Glutamatergic neuron (in vitro differentiated cells): ENCODE data around the gene TMEM250. TPM values are rescaled to one million over a fixed set of nuclear protein-coding genes. Genes with fewer than 3 reads are reported as not detected.
A peak's percentile ranks its signal among the peaks of the same experiment; 100 is the strongest.

Experiments used
- DNase-seq: peaks from one replicate; pipeline ENCODE4 v3.0.0; 2022
- H3K27ac Mint-ChIP-seq: one replicate; pipeline ENCODE4 v1.8.0; 2020; ENCODE audit warnings: mild to moderate bottlenecking, mixed read lengths, inconsistent platforms; ENCODE audit not compliant: unreplicated experiment
- H3K27me3 Mint-ChIP-seq: one replicate; pipeline ENCODE4 v1.8.0; 2020; ENCODE audit warnings: mild to moderate bottlenecking, moderate library complexity, mixed read lengths, inconsistent platforms; ENCODE audit not compliant: unreplicated experiment
- H3K36me3 Mint-ChIP-seq: one replicate; pipeline ENCODE4 v1.8.0; 2020; ENCODE audit warnings: mild to moderate bottlenecking, mixed read lengths, inconsistent platforms; ENCODE audit not compliant: unreplicated experiment
- H3K4me1 Mint-ChIP-seq: one replicate; pipeline ENCODE4 v1.8.0; 2020; ENCODE audit warnings: mild to moderate bottlenecking, low read depth, mixed read lengths, inconsistent platforms; ENCODE audit not compliant: unreplicated experiment
- H3K4me3 Mint-ChIP-seq: one replicate; pipeline ENCODE4 v1.8.0; 2020; ENCODE audit warnings: mild to moderate bottlenecking, mixed read lengths, inconsistent platforms; ENCODE audit not compliant: unreplicated experiment
- H3K9me3 Mint-ChIP-seq: one replicate; pipeline ENCODE4 v1.8.0; 2020; ENCODE audit warnings: mild to moderate bottlenecking, moderate library complexity, mixed read lengths, inconsistent platforms; ENCODE audit not compliant: unreplicated experiment
- total RNA-seq: library from RNA; stranded (reverse); fragmentation: NEBNext Ultra II Directional; extraction: Animal tissue kit (Norgen Biotek cat#: 25700); gene quantifications from one replicate; pipeline ENCODE4 v1.2.1, GENCODE V29; 2021; ENCODE audit not compliant: unreplicated experiment
- TF ChIP-seq, protein P1 (sequence below): fragments of 200-600 bp; sonication (generic); IDR thresholded peaks from one replicate; pipeline ENCODE4 v1.5.0; 2021; ENCODE audit not compliant: partially characterized antibody, unreplicated experiment

TMEM250 gene
- total RNA-seq, 1 donor from 2014 or later, result 16.0 TPM

- Mint-ChIP-seq H3K27me3 (peaks cover 8% of the 10 kb centered on the region), H3K4me3 (no peak overlapping the region), H3K4me1 (peaks cover 12% of the 10 kb centered on the region)
These were observed 29.4 kb upstream of the TMEM250 start for GRCh38 chr9:136147890-136148714.

DNA sequence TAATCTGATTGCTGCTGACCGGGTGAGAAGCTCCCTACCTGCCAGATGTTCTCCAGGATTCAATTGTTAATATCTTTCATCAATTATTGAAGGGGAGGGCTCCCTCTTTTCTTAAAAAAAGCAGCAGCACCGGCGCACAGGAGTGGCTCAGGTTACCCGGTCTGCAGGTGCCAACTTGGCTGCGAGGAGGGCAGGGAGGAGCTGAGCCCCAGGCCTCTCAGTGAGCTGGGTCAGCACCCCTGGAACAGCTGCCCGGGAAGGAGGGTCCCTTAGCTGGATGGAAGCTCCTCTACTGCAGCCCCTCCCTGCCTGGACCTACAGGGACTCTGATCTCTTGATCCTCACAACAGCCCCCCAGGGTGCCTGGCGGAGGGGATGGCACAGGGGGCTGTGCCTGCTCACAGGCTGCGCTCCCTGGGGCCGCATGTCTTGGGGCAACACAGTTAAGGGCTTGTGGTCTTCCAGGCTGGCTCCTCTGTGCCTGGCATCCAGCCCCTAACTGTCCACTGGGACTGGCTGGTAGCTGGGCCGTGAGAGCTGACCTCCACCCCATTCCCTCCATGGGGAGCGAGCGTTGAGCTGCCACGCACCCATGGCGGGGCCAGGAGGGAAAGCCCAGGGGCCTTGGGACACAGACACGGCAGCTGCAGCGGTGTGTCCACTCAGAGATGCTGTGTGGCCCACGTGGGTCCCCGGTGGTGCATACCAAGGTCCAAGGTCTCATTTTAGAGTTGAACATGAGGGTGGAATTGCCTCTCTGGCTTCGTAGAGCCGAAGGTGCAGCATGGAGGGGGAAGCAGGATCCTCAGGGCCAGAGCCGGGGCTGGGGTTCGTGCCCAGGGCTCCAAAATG lies 28.6 kb upstream of the TMEM250 start:
- no peak overlapping the region for H3K27ac Mint-ChIP-seq
- DNase-seq, result peak; percentile 13
- no peak overlapping the region for H3K4me3 Mint-ChIP-seq
- H3K4me1 Mint-ChIP-seq, result peaks cover 10% of the 10 kb centered on the region
- H3K9me3 Mint-ChIP-seq, result peaks cover 2% of the 10 kb centered on the region
- H3K36me3 Mint-ChIP-seq, result no peaks in the 10 kb centered on the region
- H3K27me3 Mint-ChIP-seq, result peaks cover 3% of the 10 kb centered on the region
- TF ChIP-seq, protein P1, sequence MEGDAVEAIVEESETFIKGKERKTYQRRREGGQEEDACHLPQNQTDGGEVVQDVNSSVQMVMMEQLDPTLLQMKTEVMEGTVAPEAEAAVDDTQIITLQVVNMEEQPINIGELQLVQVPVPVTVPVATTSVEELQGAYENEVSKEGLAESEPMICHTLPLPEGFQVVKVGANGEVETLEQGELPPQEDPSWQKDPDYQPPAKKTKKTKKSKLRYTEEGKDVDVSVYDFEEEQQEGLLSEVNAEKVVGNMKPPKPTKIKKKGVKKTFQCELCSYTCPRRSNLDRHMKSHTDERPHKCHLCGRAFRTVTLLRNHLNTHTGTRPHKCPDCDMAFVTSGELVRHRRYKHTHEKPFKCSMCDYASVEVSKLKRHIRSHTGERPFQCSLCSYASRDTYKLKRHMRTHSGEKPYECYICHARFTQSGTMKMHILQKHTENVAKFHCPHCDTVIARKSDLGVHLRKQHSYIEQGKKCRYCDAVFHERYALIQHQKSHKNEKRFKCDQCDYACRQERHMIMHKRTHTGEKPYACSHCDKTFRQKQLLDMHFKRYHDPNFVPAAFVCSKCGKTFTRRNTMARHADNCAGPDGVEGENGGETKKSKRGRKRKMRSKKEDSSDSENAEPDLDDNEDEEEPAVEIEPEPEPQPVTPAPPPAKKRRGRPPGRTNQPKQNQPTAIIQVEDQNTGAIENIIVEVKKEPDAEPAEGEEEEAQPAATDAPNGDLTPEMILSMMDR, result no peak

More at GRCh38 chr9:136147890-136148714, 29.4 kb upstream of the TMEM250 start:
- H3K9me3 Mint-ChIP-seq, result peaks cover 2% of the 10 kb centered on the region
- peak; percentile 72 for DNase-seq
- H3K36me3 Mint-ChIP-seq, result no peaks in the 10 kb centered on the region
- TF ChIP-seq, protein P1, result no peak
- no peak overlapping the region for H3K27ac Mint-ChIP-seq

DNA sequence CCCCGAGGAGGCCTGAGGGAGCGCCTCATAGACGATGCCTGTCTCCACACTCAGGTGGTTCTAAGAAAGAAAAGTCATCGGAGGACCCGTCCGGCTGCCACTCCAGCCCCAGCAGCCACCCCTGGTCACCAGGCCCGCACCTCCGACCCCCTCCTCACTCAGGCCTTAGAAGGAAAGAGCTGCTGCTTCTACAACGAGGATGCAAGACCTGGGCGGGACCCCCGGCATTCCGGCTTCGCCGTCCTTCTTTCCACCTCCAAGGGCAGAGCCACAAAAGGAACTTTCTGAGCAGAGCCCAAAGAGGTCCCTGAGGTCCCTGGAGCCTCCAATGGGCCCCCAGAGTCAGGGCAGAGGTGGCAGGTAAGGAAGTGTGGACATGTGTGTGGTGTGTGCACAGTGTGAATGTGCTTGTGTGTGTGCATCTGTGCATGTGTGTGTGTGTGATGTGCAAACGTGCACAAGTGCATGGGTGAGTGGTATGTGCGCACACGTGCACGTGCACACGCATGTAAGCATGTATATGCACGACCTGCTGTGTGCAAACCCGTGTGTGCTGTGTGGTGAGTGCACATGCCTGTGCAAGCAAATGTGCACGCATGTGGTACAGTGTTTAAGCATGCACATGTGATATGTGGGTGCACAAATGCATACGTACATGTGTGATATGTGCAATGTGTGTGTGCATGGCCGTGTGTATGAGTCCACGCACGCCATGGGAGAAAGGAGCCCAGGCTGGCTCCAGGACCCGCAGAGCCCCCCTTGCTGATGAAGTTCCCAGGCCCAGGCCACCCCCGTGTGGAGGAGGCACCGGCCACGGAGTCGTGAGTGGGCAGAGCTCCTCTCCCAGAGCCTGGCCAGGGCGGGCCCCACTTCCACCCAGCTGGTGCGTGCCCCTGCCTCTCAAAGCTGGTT lies 27.7 kb upstream of the TMEM250 start:
- Mint-ChIP-seq H3K9me3 (peaks cover 2% of the 10 kb centered on the region), H3K27ac (no peak overlapping the region), H3K4me1 (peaks cover 4% of the 10 kb centered on the region), H3K27me3 (peaks cover 1% of the 10 kb centered on the region), H3K4me3 (no peak overlapping the region), H3K36me3 (no peaks in the 10 kb centered on the region)
- DNase-seq, result peak; percentile 12
- TF ChIP-seq, protein P1, result no peak

DNA sequence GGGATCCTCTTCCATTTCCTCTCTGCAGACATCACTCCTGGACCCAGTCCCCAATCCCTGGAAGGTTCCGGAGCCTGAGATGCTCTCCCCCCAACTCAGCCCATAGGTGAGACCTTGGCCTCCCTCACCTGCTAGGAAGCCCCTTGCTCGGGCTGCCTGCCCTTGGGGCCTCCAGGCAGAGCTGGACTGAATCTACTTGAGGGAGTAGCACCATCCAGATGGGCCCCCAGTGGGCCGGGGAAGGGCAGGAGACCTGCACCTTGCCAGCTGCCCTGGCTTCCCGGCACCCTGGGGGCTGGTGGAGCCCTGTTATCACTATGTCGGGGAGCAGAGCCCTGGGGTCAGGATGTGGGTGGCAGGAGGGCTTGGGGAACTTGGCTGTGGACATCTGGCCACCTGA lies 26.9 kb upstream of the TMEM250 start:
- H3K27ac Mint-ChIP-seq, result no peak overlapping the region
- no peak overlapping the region for H3K4me3 Mint-ChIP-seq
- peaks cover 2% of the 10 kb centered on the region for H3K9me3 Mint-ChIP-seq
- H3K27me3 Mint-ChIP-seq, result peaks cover 1% of the 10 kb centered on the region
- peak; percentile 12 for DNase-seq
- H3K36me3 Mint-ChIP-seq, result no peaks in the 10 kb centered on the region
- peaks cover 4% of the 10 kb centered on the region for H3K4me1 Mint-ChIP-seq
- TF ChIP-seq, protein P1, result no peak
